ENCODE results near the gene THUMPD1. TPM values are rescaled to one million over a fixed set of nuclear protein-coding genes. Genes with fewer than 3 reads are reported as not detected.

Gene THUMPD1
- total RNA-seq, 1 donor, result 58.2 TPM

DNA sequence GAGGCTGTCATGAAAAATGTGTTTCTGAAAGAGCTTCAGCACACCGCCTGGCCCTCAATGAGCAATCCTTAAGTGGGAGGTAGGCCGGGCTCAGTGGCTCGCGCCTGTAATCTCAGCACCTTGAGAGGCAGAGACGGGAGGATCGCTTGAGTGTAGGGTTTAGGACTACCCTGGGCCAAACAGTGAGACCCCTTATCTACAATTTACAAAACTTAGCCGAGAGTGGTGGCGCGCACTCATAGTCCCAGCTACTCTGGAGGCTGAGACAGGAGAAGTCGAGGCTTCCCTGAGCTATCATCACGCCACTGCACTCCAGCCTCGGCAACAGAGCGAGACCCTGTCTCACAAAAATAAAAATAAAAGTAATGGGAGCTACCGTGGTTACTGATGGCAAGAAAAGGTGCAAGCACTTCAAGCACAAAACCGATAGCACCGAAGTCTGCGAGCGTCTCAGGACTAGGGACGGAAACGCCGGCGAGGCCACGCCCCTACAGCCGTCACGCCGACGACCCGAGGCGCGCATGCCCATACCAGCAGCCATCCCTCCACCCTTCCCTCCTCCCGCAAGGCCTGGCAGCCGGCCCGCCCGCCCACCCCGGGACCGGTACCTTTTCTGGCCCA lies 607 bp downstream of the THUMPD1 start:
- no peak for TF ChIP-seq CTCF (IDR thresholded peaks at IDR 0.05; ENCODE audit: insufficient read depth, low read length)
- peak; percentile 74 for DNase-seq (ENCODE audit: low read depth)
- H3K4me3 ChIP-seq (ENCODE audit: low read depth, low read length), result peak overlapping the region; percentile 100

DNA sequence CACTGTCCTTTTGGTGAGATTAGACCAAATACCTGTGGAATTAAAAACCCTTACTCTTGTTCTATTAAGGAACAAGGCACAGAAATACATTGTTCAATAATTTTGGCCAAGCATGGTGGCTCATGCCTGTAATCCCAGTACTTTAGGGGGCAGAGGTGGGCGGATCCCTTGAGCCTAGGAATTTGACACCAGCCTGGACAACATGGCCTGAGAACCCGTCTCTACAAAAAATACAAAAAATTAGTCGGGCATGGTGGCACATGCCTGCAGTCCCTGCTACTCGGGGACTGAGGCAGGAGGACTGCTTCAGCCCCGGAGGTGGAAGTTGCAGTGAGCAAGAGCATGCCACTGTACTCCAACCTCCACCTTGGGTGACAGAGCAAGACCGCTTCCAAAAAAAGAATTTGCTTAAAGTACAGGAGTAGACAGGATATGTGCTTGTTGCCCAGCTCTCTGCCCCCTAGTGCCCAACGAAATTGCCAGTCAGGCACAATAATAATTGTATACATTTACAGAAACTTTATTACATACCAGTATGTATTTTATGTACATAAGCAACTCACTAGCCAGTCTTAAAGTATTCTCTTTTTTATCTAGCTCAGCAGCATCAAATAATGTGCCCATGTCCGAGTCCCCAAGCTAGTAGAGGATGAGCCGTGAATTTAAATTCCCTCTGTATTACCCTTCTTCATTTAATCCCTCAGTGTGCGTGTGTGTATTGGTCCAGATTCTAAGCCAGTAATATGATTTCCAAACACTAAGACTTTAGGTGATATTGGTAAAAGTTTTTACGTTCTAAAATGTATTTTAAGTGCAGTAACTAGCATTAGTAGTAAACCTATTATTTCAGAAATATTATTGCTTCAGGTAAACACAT lies 1.4 kb downstream of the THUMPD1 start:
- TF ChIP-seq CTCF (IDR thresholded peaks at IDR 0.05; ENCODE audit: insufficient read depth, low read length), result peak; percentile 51
- peak; percentile 5 for DNase-seq (ENCODE audit: low read depth)
- H3K4me3 ChIP-seq (ENCODE audit: low read depth, low read length), result peak overlapping the region; percentile 100

DNA sequence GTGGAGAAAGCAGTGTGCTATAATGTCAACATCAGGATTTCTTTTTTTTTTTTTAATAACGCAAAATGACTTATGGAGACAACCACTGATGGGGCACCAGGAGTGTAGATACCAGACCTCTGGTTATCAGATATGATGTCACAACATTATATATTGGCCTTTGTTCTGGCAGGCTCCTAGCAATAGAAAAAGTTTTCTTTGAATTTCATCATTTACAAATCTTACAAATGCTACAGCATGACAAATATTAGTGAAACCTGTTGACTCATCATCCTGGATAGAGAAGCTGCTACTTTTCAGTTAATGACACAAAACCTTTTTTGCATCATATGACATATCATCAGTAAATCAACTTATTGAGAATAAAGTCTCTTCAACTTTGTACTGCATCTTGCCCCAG lies 6.1 kb downstream of the THUMPD1 start:
- no peak for TF ChIP-seq CTCF (IDR thresholded peaks at IDR 0.05; ENCODE audit: insufficient read depth, low read length)
- no peak overlapping the region for H3K4me3 ChIP-seq (ENCODE audit: low read depth, low read length)
- DNase-seq (ENCODE audit: low read depth), result peak; percentile 57

DNA sequence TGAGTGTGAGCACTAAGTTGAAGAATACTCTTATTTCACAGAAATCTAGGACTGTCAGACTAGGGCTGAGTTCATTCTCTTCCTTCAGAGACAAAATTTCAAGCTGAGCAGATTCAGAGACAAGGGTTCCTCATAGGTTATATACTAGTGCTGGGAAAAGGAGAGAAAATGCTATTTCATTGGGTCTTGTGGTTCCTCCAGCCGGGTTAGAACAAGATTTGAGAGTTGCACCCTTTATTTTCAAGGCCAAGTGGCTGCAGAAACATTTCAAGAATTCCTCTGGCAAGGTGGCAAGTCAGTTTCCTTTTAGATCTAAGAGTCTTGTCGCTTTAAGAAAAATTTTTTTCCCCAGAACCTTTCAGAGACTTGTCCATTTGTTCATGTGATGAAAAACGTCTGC lies 6.8 kb downstream of the THUMPD1 start:
- DNase-seq (ENCODE audit: low read depth), result peak; percentile 4
- no peak overlapping the region for H3K4me3 ChIP-seq (ENCODE audit: low read depth, low read length)
- TF ChIP-seq CTCF (IDR thresholded peaks at IDR 0.05; ENCODE audit: insufficient read depth, low read length), result no peak

DNA sequence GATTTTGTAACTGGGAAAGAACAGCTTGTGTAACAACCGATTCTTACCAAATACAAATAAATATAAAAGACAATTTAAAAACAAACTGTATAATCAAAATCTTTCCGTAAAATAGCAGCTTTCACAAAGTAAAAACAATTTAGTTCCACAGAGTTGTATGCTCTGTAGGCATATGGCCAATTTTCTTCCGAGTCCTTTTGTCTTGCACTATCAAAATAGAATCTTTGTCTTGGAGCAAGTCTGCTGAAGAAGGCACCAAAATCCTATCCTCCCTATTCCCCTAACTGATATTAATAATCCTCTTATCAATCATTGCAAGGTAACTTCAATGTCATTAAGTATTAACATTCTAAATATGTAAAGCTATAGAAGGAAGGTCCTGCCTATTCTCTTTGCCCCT lies 7.6 kb downstream of the THUMPD1 start:
- DNase-seq (ENCODE audit: low read depth), result no peak
- TF ChIP-seq CTCF (IDR thresholded peaks at IDR 0.05; ENCODE audit: insufficient read depth, low read length), result no peak
- no peak overlapping the region for H3K4me3 ChIP-seq (ENCODE audit: low read depth, low read length)

GRCh38 chr16:20729141-20729540 lies 12.5 kb downstream of the THUMPD1 start:
- no peak for TF ChIP-seq CTCF (IDR thresholded peaks at IDR 0.05; ENCODE audit: insufficient read depth, low read length)
- DNase-seq (ENCODE audit: low read depth), result no peak
- no peak overlapping the region for H3K4me3 ChIP-seq (ENCODE audit: low read depth, low read length)

Measured in fibroblast of the aortic adventitia (primary cell).